Measurements from ENCODE around the gene ASXL3.

DNA sequence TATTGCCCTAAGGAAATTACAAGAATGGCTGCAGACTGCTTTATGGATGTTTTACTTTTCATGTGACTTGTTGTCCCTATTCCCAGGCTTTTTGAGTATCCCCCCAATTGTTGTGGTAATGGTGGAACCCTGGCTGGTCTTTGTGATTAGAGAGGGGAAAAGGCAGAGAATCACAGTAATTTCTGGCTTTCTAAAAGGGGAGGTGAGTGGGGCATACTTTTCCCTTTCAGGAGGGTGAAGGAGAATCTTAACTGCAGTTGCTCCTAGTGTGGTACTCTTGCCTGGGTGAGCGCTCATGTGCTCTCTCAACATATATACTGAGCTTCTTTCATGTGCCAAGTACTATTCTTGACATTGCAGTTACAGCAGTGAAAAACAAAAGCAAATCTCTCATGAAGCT, 69.3 kb downstream of the ASXL3 start:
- TF ChIP-seq, protein P1, sequence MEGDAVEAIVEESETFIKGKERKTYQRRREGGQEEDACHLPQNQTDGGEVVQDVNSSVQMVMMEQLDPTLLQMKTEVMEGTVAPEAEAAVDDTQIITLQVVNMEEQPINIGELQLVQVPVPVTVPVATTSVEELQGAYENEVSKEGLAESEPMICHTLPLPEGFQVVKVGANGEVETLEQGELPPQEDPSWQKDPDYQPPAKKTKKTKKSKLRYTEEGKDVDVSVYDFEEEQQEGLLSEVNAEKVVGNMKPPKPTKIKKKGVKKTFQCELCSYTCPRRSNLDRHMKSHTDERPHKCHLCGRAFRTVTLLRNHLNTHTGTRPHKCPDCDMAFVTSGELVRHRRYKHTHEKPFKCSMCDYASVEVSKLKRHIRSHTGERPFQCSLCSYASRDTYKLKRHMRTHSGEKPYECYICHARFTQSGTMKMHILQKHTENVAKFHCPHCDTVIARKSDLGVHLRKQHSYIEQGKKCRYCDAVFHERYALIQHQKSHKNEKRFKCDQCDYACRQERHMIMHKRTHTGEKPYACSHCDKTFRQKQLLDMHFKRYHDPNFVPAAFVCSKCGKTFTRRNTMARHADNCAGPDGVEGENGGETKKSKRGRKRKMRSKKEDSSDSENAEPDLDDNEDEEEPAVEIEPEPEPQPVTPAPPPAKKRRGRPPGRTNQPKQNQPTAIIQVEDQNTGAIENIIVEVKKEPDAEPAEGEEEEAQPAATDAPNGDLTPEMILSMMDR (IDR thresholded peaks at IDR 0.05; ENCODE audit: poor library complexity, severe bottlenecking): no peak
- TF ChIP-seq RAD21 (conservative IDR thresholded peaks at IDR 0.05): no peak
- no peak for TF ChIP-seq EZH2 (IDR thresholded peaks at IDR 0.05; ENCODE audit: borderline replicate concordance, insufficient read depth, low read length, poor library complexity, severe bottlenecking)

Data from neural cell (in vitro differentiated cells).